K562 (cell line): Measurements from ENCODE around the gene SLC1A5. TPM values are rescaled to one million over a fixed set of nuclear protein-coding genes. Genes with fewer than 3 reads are reported as not detected.
A peak's percentile ranks its signal among the peaks of the same experiment; 100 is the strongest.

Experiments used
- CHD2 ChIP-seq: IDR thresholded peaks from 2 replicates; pipeline ENCODE4 v1.6.1; 2011; ENCODE audit warnings: low read depth, low read length
- FOXM1 ChIP-seq, 2 experiments: fragments of 450-650 bp in 1 of 2; sonication (generic) in 1 of 2; formaldehyde crosslinking in 1 of 2; IDR thresholded peaks; 2 replicates each; pipeline versions ENCODE4 v1.6.1 to v1.9.0; 2017 to 2022; ENCODE audit warnings: low read depth in 2 of 2, mild to moderate bottlenecking in 2 of 2, missing genetic modification reagents in 1 of 2, moderate library complexity in 1 of 2
- GABPB2 ChIP-seq: fragments of 250-450 bp; sonication (Bioruptor Pico); conservative IDR thresholded peaks from 2 replicates; pipeline ENCODE4 v1.5.1; 2021; ENCODE audit warnings: mild to moderate bottlenecking
- KDM4B ChIP-seq, 2 experiments: fragments of 450-650 bp in 1 of 2; sonication (generic) in 1 of 2; IDR thresholded peaks; 2 replicates each; pipeline ENCODE4 v1.6.1; 2016 to 2017; ENCODE audit warnings: borderline replicate concordance in 2 of 2, antibody characterized with exemption in 1 of 2, low read depth in 1 of 2, mild to moderate bottlenecking in 1 of 2
- KLF16 ChIP-seq: IDR thresholded peaks from 2 replicates; pipeline ENCODE4 v1.6.1; 2016; ENCODE audit warnings: antibody characterized with exemption
- MAFG ChIP-seq: fragments of 450-650 bp; conservative IDR thresholded peaks from 2 replicates; pipeline ENCODE4 v1.6.1; 2016; ENCODE audit warnings: missing genetic modification characterization, missing compliant biosample characterization
- NUFIP1 ChIP-seq: fragments of 450-650 bp; IDR thresholded peaks from 2 replicates; pipeline ENCODE4 v1.6.1; 2018; ENCODE audit not compliant: partially characterized antibody
- OTX1 ChIP-seq: fragments of 450-650 bp; formaldehyde crosslinking; IDR thresholded peaks from 2 replicates; pipeline ENCODE4 v1.4.0; 2022; ENCODE audit warnings: mild to moderate bottlenecking
- PRPF4 ChIP-seq: fragments of 200-400 bp; formaldehyde crosslinking; IDR thresholded peaks from one replicate; pipeline ENCODE4 v1.6.1; 2017; ENCODE audit warnings: low read length, low read depth, mild to moderate bottlenecking; ENCODE audit not compliant: insufficient read depth, poor library complexity, severe bottlenecking
- RB1 ChIP-seq: fragments of 450-650 bp; IDR thresholded peaks from 2 replicates; pipeline ENCODE4 v1.6.1; 2017; ENCODE audit warnings: low read depth, mild to moderate bottlenecking
- RBM25 ChIP-seq: fragments of 200-400 bp; formaldehyde crosslinking; IDR thresholded peaks from 2 replicates; pipeline ENCODE4 v1.6.1; 2018; ENCODE audit warnings: low read length, low read depth, moderate library complexity; ENCODE audit not compliant: severe bottlenecking
- SMARCA4 ChIP-seq: fragments of 450-650 bp; IDR thresholded peaks from 2 replicates; pipeline ENCODE4 v1.6.1; 2016
- STAT5B ChIP-seq: fragments of 250-450 bp; sonication (Bioruptor Pico); IDR thresholded peaks from 2 replicates; pipeline ENCODE4 v1.8.0; 2021; ENCODE audit warnings: mild to moderate bottlenecking, inconsistent platforms
- ZNF384 ChIP-seq: IDR thresholded peaks from 2 replicates; pipeline ENCODE4 v1.6.1; 2012; ENCODE audit warnings: low read depth, low read length, improper control_type of control experiment
- ZNF583 ChIP-seq: fragments of 250-450 bp; sonication (Bioruptor Pico); IDR thresholded peaks from 2 replicates; pipeline ENCODE4 v1.4.0; 2020
- ZNF764 ChIP-seq: fragments of 250-450 bp; sonication (Bioruptor Pico); IDR thresholded peaks from 2 replicates; pipeline ENCODE4 v1.4.0; 2020; ENCODE audit warnings: low read depth, mild to moderate bottlenecking, moderate library complexity
- ZSCAN29 ChIP-seq: fragments of 450-650 bp; IDR thresholded peaks from 2 replicates; pipeline ENCODE4 v1.6.1; 2017
- polyA plus RNA-seq, 8 experiments: library from polyadenylated mRNA; depleted of rRNA in 4 of 8; stranded (reverse) in 5 of 8; unstranded in 3 of 8; fragments of >200 nt; fragmentation: Nextera tagmentation in 2 of 8; fragmentation: Illumina TruSeq in 1 of 8; extraction: Ambion mirVana in 2 of 8; extraction: Trizol in 1 of 8; gene quantifications; 2 replicates each; pipeline versions ENCODE4 v1.2.1 to v1.2.3, GENCODE V29; 2011 to 2014; ENCODE audit warnings: inconsistent platforms in 1 of 8, missing spikeins in 1 of 8
- total RNA-seq, 7 experiments: library from RNA; depleted of rRNA in 6 of 7; stranded (reverse); fragments of >200 nt in 6 of 7; fragmentation: Illumina TruSeq in 2 of 7; extraction: Trizol in 2 of 7; gene quantifications; 2 replicates each; pipeline versions ENCODE4 v1.2.1 to v1.2.3, GENCODE V29; 2011 to 2021; ENCODE audit warnings: low replicate concordance in 1 of 7
- TF ChIP-seq, protein P1 (sequence below): sonication (generic); formaldehyde crosslinking; IDR thresholded peaks from 2 replicates; pipeline ENCODE4 v1.9.0; 2022; ENCODE audit warnings: mild to moderate bottlenecking, missing genetic modification reagents
- TF ChIP-seq, protein P2 (sequence below): fragments of 450-650 bp; formaldehyde crosslinking; IDR thresholded peaks from 2 replicates; pipeline ENCODE4 v1.4.0; 2020; ENCODE audit warnings: mild to moderate bottlenecking
- TF ChIP-seq, protein P3 (sequence below): fragments of 250-450 bp; sonication (Bioruptor Pico); IDR thresholded peaks from 2 replicates; pipeline ENCODE4 v1.8.0; 2022; ENCODE audit warnings: moderate library complexity, mild to moderate bottlenecking, inconsistent platforms
- TF ChIP-seq, protein P4 (sequence below): sonication (generic); formaldehyde crosslinking; IDR thresholded peaks from 2 replicates; pipeline ENCODE4 v1.8.0; 2022; ENCODE audit warnings: mild to moderate bottlenecking, missing genetic modification reagents, borderline replicate concordance
- TF ChIP-seq, protein P5 (sequence below), 3 experiments: IDR thresholded peaks in 2 of 3; conservative IDR thresholded peaks in 1 of 3; 2 replicates each; pipeline ENCODE4 v1.5.1; 2011 to 2012; ENCODE audit warnings: low read length in 3 of 3, mild to moderate bottlenecking in 3 of 3, control low read depth in 2 of 3, improper control_type of control experiment in 1 of 3, inconsistent platforms in 1 of 3, low read depth in 1 of 3, mixed read lengths in 1 of 3, moderate library complexity in 1 of 3; ENCODE audit not compliant: insufficient read depth in 2 of 3

Gene SLC1A5
- total and polyA plus RNA-seq, 9 of the 15 experiments (the other 6 are each of a cell fraction or from before 2014, with no cell fraction given) = 31.2 to 417 (median 134) TPM

DNA sequence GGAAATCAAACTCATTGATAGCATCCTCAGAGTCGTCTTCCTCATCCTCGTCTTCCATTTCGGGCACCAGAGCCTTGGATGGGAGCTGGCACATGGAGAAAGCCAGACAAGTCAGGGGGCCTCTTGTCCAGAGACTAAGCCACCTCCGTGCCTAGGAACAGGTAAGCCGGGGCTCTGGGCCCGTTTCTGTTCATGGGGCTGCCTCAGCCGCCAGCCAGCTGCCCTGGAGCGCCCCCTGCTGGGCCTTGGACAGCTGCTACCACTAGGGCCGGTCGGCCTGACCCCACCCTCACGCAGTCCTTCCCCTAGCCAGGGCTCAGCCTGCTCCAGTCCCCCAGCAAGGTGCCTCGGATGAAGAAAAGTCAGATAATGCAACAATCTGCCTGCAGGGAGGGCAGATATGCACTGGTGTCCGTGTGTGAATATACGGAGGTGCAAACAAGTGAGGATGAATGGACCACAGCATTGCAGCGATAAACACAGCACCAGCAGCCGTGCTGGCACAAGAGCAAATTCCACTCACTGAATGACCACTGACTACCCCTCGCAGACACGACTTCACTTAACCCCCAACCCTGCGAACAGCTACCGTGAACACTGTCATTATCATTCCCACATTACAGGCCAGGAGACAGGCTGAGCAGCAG is 59.6 kb downstream of the SLC1A5 start (continued):
- TF ChIP-seq RB1 (peak; percentile 69; the same call in 1 of the 2 replicates), SMARCA4 (peak; percentile 76), MAFG (tag) (no peak), FOXM1 (IDR thresholded peaks at IDR 0.05; ENCODE audit: low read depth) (no peak), FOXM1 (CRISPR knock-in tag; IDR thresholded peaks at IDR 0.05; ENCODE audit: low read depth) (no peak), OTX1 (CRISPR knock-in tag) (no peak), ZNF583 (CRISPR knock-in tag) (no peak), ZNF384 (0 out of 2 replicates have a peak, but pooled peaks have one; percentile 25), ZNF764 (CRISPR knock-in tag) (no peak), KLF16 (no peak), GABPB2 (CRISPR knock-in tag) (no peak), PRPF4 (no peak), ZSCAN29 (no peak), NUFIP1 (no peak), CHD2 (no peak), KDM4B (IDR thresholded peaks at IDR 0.05; ENCODE audit: borderline replicate concordance in 2 of 2, low read depth in 1 of 2) (no peak), STAT5B (no peak), RBM25 (no peak)
- TF ChIP-seq, protein P1, sequence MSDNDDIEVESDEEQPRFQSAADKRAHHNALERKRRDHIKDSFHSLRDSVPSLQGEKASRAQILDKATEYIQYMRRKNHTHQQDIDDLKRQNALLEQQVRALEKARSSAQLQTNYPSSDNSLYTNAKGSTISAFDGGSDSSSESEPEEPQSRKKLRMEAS (CRISPR knock-in tag) = 0 out of 2 replicates have a peak, but pooled peaks have one; percentile 17
- TF ChIP-seq, protein P2, sequence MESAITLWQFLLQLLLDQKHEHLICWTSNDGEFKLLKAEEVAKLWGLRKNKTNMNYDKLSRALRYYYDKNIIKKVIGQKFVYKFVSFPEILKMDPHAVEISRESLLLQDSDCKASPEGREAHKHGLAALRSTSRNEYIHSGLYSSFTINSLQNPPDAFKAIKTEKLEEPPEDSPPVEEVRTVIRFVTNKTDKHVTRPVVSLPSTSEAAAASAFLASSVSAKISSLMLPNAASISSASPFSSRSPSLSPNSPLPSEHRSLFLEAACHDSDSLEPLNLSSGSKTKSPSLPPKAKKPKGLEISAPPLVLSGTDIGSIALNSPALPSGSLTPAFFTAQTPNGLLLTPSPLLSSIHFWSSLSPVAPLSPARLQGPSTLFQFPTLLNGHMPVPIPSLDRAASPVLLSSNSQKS (CRISPR knock-in tag) = no peak
- TF ChIP-seq, protein P3, sequence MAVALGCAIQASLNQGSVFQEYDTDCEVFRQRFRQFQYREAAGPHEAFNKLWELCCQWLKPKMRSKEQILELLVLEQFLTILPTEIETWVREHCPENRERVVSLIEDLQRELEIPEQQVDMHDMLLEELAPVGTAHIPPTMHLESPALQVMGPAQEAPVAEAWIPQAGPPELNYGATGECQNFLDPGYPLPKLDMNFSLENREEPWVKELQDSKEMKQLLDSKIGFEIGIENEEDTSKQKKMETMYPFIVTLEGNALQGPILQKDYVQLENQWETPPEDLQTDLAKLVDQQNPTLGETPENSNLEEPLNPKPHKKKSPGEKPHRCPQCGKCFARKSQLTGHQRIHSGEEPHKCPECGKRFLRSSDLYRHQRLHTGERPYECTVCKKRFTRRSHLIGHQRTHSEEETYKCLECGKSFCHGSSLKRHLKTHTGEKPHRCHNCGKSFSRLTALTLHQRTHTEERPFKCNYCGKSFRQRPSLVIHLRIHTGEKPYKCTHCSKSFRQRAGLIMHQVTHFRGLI (CRISPR knock-in tag) = no peak
- TF ChIP-seq, protein P4, sequence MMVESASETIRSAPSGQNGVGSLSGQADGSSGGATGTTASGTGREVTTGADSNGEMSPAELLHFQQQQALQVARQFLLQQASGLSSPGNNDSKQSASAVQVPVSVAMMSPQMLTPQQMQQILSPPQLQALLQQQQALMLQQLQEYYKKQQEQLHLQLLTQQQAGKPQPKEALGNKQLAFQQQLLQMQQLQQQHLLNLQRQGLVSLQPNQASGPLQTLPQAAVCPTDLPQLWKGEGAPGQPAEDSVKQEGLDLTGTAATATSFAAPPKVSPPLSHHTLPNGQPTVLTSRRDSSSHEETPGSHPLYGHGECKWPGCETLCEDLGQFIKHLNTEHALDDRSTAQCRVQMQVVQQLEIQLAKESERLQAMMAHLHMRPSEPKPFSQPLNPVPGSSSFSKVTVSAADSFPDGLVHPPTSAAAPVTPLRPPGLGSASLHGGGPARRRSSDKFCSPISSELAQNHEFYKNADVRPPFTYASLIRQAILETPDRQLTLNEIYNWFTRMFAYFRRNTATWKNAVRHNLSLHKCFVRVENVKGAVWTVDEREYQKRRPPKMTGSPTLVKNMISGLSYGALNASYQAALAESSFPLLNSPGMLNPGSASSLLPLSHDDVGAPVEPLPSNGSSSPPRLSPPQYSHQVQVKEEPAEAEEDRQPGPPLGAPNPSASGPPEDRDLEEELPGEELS = no peak
- TF ChIP-seq, protein P5, sequence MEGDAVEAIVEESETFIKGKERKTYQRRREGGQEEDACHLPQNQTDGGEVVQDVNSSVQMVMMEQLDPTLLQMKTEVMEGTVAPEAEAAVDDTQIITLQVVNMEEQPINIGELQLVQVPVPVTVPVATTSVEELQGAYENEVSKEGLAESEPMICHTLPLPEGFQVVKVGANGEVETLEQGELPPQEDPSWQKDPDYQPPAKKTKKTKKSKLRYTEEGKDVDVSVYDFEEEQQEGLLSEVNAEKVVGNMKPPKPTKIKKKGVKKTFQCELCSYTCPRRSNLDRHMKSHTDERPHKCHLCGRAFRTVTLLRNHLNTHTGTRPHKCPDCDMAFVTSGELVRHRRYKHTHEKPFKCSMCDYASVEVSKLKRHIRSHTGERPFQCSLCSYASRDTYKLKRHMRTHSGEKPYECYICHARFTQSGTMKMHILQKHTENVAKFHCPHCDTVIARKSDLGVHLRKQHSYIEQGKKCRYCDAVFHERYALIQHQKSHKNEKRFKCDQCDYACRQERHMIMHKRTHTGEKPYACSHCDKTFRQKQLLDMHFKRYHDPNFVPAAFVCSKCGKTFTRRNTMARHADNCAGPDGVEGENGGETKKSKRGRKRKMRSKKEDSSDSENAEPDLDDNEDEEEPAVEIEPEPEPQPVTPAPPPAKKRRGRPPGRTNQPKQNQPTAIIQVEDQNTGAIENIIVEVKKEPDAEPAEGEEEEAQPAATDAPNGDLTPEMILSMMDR (IDR thresholded peaks at IDR 0.05 in 2 of 3, conservative IDR thresholded peaks at IDR 0.05 in 1 of 3; ENCODE audit: insufficient read depth in 2 of 3, low read depth in 1 of 3, low read length in 3 of 3) = peak; percentile 88 to 93 (median 93)
